GM23248 (cell line): ENCODE measurements around the gene PCMTD2.

Source experiments
- EZH2 ChIP-seq: fragments of 200-600 bp; sonication (generic); IDR thresholded peaks from 2 replicates; pipeline ENCODE4 v1.6.1; 2018; ENCODE audit warnings: antibody characterized with exemption, mild to moderate bottlenecking; ENCODE audit not compliant: insufficient read depth, poor library complexity, severe bottlenecking
- EZH2phosphoT487 ChIP-seq: fragments of 200-600 bp; sonication (generic); IDR thresholded peaks from 2 replicates; pipeline ENCODE4 v1.6.1; 2018; ENCODE audit warnings: antibody characterized with exemption, moderate library complexity, mild to moderate bottlenecking, low read depth; ENCODE audit not compliant: insufficient read depth

- TF ChIP-seq EZH2phosphoT487 (no peak), EZH2 (no peak)
Observed at GRCh38 chr20:64209148-64209547, 46.4 kb upstream of the PCMTD2 start.
